CD4-positive, alpha-beta T cell treated with Interleukin-10 for 1 hour (primary cell): Measurements from ENCODE around the gene SLC52A3.
A peak's percentile ranks its signal among the peaks of the same experiment; 100 is the strongest.
"Not testable (repeated sequence)": the region's sequence is repeated elsewhere in the genome, so short reads cannot be mapped to it uniquely, and the experiment has no call there.

Experiments used
- DNase-seq: peaks from one replicate; pipeline ENCODE4 v3.0.0-alpha.2; 2020

SLC52A3 gene

DNA sequence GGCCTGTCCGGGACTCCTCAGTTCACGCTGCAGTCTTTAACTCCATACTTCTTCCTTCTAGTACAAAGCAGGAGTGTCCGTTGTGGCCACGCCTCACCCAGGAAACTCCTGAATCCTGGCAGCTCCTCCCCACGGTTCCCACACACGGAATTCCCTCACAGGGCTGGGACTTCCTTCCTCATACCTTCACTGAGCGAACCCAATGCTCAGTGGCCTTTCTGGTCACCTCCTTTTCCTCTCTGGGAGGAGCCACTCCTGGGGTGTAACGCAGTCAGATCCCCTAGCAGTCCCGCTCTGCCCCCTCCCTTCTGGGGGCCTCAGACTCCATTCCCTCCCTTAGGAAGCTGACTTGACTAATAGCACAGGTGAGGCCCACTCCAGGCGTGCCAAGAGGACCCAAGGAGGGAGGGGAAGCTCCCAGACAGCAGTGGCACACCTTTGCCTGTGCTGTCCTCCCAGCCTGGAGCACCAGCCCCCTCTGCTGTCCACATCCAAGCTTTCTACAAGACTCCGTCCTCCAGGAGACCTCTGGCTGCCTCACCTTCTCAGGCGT is at the start of gene SLC52A3:
TSS of gene SLC52A3 (minus strand) at position 75 of the 553 bp plus-strand sequence. CDS start 2,726 bp downstream, outside the sequence.
- DNase-seq: no peak

DNA sequence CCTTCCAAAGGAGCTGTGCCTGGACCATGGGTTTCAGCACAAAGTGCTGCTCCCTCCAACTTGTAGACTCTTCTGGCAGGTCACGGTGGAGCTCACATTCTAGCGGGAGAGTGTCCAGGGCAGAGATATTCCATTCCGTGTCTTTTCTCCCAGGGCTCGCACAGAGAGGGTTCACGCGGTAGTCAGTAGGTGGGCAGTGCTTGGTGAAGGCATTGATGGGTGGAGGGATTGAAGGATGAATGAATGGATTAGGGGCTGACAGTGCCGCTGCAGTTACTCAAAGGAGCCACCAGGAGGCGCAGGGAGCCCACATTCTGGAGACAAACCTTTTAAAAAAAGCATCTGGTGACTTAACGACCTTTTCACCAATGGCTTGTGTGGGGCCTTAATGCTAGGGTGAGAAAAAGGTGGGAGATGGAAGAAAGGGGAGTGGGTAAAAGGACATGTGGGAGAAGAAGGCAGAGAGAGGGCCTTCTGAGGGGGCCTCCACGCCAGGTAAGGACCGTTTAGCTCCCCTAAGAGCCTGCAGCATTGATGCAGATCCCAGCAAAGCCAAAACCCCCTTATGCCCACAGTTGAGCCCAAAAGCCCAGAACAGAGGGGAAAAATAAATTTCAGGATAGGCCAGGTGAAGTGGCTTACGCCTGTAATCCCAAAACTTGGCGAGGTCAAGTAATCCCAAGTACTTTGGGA is 47.8 kb upstream of the SLC52A3 start:
- peak; percentile 71 for DNase-seq

DNA sequence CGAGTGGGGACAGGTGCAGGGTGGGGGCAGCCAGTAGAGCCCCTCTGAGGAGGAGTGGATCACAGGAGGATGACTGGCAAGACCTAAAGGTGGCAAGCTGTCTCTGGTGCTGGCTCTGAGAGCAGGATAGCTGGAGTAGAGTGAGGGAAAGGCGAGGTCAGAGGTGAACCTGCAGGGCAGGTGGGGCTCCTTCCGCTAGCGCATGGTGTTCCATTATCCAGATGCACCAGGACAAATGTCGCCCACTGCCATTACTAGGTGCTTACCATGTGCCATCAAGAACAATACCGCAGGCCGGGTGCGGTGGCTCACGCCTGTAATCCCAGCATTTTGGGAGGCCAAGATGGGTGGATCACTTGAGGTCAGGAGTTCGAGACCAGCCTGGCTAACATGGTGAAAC is 46.9 kb upstream of the SLC52A3 start:
- no peak for DNase-seq

DNA sequence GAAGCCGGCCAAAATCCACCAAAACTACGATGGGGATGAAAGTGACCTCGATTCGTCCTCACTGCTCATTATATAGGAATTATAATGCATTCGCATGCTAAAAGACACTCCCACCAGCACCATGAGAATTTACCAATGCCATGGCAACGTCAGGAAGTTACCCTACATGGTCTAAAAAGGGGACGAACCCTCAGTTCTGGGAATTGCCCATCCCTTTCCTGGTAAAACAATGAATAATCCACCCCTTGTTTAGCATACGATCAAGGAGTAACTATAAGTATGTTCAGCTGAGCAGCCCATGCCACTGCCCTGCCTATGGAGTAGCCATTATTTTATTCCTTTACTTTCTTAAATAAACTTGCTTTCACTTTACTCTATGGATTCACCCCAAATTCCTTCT is 45.1 kb upstream of the SLC52A3 start:
- DNase-seq: no peak

DNA sequence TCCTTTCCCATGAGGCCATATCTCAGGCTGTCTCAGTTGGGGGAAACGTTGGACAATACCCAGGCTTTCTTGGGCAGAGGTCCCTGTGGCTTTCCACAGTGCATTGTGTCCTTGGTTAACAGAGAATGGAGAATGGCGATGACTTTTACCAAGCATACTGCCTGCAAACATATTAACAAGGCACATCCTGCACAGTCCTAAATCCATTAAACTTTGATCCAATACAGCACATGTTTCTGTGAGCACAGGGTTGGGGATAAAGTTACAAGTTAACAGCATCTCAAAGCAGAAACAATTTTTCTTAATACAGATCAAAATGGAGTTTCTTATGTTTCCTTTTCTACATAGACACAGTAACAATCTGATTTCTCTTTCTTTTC is 44.1 kb upstream of the SLC52A3 start:
- DNase-seq: not testable (repeated sequence)

DNA sequence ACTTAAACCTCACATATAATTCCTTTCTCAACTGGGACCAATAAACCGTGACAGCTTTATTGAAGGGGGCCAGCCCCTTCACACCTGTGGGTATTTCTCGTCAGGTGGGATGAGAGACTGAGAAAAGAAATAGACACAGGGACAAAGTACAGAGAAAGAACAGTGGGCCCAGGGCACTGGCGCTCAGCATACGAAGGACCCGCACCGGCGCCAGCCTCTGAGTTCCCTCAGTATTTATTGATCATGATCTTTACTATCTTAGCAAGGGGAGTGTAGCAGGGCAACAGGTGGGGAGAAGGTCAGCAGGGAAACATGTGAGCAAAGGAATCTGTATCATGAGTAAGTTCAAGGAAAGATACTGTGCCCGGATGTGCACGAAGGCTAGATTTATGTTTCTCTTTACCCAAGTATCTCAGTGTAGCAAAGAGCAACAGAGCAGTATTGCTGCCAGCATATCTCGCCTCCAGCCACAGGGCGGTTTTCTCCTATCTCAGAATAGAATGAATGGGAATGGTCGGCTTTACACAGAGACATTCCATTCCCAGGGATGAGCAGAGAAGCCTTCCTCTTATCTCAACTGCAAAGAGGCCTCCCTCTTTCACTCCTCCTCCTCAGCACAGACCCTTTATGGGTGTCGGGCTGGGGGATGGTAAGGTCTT is 43.6 kb upstream of the SLC52A3 start:
- not testable (repeated sequence) for DNase-seq

DNA sequence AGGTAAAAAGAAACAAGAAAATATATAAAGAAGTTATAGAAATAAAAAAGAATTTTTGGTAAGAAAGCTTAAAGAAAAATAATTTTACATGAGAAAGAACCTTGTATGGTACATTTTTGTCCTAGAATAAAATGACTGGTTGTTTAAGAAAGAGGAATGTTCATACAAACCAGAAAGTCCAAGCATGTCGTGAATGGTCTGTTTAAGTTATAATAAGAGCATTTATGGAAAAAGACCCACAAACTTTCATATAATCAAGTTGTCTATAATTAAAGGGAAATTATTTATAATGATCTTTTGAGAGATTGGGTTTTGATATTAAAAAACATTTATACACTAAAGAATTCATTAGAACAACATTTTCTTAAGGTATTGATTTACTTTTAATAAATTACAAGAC is 37.4 kb upstream of the SLC52A3 start:
- DNase-seq: no peak

DNA sequence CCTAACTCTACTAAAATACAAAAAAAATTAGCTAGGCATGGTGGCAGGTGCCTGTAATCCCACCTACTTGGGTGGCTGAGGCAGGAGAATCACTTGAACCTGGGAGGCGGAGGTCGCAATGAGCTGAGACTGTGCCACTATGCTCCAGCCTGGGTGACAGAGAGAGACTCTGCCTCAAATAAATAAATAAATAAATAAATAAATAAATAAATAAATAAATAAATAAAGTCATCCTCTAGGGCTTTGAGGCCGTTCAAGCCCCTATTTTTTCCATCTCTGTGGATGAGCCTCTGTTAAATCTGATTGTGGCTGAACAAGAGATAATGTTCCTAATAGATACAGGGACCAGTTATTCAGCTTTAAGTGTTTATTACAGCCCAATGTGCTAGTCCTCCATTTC is 33.4 kb upstream of the SLC52A3 start:
- no peak for DNase-seq

DNA sequence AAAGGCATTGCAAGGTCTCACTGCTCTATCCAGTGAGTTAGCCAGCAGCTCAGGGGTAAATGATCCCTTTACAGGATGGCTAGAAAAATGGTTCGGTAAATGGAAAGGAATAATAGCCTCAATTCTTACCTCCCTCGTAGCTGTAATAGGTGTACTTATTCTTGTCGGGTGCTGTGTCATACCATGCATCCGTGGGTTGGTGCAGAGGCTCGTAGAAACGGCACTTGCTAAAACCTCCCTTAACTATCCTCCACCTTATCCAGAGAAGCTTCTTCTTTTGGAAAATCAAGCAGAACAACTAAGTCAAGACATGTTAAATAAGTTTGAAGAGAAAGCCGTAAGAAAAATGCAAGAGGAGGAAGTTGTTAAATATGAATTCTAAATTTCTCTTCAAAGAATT is 31.7 kb upstream of the SLC52A3 start:
- DNase-seq: not testable (repeated sequence)

DNA sequence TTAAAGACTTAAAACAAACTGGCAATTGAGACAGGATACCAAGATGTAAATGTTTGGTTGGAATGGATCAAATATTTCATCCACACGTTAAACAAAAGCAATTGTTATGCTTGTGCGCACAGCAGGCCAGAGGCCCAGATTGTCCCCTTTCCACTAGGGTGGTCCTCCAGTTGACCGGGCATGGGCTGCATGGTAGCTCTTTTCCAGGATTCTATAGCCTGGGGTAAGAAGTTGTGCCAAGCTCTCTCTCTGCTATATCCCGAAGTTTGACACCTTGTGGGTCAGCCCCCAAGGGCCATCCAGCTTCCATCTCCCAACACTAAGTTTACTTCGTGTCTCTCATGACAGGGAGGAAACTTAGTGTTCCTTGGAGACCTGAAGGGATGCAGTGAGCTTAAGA is 30.4 kb upstream of the SLC52A3 start:
- DNase-seq: not testable (repeated sequence)

DNA sequence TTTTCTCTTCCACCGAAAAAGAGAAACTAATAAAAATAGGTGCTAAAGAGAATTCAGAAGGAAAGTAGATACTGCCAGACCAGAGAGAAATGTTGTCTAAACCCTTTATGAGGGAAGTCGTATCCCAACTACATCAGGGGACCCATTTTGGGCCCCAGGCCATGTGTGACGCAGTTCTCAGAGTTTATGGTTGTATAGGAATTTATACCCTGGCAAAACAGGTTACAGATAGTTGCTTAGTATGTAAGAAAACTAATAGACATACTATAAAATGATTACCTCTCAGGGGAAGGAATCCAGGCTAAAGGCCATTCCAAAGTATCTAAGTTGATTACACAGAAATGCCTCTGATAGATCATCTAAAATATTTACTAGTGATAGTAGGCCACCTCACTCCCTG is 28.6 kb upstream of the SLC52A3 start:
- DNase-seq: no peak

DNA sequence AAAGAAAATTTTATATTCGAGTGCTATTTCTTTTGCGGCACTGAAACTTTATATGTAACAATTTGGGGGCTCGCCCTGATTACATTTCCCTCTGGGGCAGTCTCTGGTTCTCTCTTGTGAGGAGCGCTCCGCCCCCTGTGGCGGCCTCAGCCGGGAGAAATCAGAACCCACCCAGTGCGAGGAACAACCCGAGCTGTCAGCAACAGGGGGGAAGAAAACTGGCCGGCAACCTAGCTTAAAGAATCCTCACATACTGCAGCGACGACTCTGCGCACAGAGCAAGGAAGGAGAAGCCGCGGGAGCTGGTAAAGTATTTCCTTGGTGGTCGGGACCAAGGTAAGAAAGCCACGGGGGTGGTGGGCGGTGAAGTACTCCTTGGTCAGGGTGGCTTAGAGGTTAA is 23.9 kb upstream of the SLC52A3 start:
- DNase-seq: no peak

DNA sequence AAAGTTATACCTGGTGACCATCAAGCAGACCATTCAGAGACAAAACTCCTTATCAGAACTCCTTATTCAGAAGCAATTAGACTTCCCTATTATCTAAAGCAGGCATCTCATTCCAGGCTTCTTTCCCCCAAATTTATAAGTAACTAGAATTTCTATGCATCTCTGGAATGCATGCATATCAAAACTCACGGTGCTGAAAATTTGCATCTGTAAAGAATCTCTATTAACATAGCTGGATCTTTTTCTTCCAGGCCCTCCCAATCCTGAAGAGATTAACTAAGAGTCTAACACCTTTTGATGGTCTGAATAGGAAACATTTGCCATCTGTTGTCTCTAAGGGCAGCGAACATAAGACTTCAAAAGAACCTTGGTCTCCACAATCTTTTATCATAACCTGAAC is 22.8 kb upstream of the SLC52A3 start:
- no peak for DNase-seq

DNA sequence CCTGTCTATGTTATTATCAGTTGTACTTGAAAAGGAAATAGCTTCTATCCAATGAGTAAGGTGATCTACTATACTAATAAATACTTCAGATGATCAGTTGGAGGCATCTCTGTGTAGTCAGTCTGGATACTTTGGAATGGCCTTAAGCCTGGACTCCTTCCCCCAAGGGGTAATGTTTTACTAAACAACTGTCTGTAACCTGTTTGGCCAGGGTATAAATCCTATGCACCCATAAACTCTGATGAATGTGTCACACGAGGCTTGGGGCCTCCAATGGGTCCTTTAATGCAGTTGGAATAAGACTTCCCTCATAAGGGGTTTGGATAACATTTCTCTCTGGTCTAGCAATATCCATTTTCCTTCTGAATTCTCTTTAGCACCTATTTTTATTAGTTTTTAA is 19.5 kb upstream of the SLC52A3 start:
- DNase-seq: no peak

DNA sequence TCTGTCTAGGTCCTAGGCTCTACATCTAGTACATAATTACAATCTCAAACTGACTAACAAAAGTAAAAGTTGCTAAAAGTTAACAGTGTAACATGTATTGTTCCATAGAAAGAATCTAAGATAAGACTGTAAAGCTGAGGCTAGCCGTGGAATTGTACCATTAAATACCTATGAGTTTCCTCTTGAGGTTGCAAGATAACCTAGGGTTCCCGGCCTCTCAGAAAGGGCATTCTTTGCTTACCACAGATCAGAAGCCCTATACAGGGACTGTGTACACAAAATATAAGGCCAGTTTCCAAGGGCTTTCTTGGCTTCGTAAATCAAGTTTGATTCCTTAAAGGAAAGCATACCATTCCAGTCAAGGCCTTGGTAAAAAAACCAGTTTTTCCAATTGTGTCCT is 11.5 kb upstream of the SLC52A3 start:
- no peak for DNase-seq

DNA sequence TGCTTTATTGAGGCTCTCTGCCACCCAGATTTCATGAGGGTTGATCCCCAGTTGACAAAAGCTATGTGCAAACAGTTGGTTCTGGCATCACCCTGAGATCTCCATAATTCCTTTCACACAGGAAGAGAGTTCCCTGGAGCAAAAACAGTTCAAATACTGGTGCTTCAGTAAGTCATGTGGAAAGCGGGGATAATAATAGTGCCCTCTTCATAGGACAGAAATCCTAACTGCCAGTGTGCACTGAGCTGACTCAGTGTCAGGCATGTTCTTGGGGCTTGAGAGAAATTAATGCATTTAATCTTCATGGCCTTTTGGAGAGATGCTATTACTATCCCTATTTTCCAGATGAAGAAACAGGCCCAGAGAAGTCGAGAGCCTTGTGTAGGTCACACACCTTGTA is 7.9 kb upstream of the SLC52A3 start:
- no peak for DNase-seq

DNA sequence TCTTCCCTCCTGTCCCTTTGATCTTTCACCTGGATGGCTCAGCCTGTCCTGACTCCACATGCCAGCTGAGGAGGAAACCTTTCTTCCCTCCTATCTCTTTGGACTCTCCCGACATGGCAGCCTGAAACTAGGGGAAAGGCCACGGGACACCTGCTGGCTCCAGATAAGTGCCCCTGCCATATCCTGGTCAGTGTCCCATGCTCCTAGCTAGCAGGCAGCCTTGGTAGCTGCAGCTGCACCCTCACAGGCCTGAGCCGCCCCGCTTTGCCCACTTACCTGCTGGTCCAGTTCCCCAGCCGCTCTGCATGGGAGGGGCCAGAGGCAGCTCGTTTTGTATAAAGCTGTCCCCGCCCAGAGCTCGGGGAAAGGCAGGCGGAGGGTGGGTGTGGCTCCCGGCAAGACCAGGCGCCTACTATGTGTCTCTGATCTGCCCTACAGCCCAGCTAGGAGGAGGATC is 7.4 kb upstream of the SLC52A3 start:
- no peak for DNase-seq

DNA sequence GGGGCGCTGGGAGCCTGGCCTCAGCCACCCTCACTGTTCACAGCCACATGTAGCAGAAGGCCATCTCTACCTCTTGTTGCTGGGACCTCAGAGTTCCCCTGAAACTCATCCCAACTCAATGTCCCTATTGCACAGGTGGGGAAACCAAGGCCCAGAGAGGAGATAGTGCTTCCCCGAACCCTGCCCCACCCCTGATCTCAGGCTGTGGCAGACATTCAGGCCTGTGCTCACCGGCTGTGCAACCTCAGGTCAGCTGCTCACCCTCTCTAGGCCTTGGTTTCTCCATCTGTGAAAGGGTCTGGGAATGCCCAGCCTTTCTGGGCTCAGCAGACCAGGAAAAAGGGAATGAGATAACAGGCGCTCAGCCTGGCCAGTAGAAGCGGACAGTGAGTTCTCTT is 6.4 kb upstream of the SLC52A3 start:
- no peak for DNase-seq

DNA sequence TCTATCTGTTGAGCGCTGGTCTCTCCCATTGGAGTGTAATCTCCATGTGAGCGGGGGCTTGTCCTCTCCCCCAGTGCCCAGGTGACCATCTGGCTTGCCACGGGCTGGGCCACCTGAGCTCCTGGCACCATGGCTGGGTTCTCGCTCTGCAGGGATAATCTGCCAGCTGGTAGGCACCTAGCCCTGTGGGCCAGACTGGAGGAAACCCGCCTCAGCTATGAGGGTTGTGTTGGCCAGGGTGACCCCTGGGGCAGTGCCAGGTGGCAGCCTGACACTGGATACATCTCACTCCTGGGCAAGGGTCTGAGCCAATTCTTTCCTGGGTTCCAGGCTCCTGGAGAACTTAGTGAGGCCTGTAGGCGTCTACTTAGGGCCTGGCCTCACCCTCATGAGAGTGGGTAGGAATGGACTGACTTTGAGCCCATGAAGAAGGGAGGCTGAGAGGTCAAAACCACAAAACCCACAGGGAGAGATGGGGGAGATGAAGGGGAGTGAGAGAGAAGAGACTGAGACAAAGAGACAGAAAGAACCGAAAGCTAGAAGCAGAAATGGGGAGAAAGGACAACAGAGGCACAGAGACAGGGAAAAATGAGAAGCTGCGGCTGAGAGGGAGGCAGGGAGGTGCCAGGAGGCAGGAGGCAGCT is 5.8 kb upstream of the SLC52A3 start:
- no peak for DNase-seq

DNA sequence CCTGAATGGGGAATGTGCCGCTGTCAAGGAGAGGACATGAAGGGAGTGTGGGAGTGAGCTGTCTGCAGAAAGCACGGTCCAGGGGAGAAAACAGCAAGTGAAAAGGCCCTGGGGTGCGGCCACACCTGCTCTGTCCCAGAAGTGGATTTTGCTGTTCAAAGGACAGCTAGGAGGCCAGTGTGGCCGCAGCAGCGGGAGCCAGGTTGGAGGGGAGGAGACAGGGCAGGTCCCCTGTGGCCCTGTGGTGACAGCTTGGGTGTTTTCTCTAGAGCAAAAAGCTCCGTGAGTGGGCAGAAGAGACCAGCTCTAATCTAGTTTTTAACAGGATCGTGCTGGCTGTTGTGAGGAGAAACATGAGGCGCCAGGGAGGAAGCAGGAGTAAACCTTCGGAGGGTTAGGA is 4.5 kb upstream of the SLC52A3 start:
- no peak for DNase-seq

DNA sequence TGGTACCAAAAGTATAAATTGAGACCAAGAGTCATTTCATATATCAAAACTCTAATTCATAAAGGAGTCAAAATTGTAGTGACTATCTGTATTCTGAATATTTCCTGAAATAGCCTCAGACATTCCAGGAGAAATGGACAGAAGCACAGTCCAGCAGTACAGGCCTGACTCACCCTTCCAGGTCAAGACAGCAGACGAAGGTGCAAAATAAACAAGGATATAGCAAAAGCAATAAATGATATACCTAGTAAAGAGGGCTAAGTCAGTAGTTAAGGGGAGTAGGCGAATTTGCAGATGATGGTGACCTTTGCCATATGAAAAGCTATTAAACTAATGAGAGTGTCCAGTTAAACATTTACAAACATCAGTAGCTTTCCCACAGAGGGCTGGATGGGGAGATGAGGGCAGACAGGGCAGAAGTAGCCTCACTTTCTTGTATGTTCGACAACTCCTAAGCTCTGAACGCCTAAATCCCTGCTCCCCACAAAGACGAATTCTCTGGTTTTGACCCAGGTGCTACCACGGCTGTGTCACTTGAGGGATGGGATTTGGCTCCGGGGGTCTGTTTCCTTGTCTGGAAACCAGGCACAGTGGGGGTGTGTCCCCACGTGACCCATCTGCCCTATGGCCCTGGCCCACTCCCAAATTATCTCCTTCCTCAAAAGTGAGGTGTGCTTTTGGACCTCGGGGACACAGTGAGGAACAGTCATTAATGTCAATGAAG is 3.6 kb upstream of the SLC52A3 start:
- DNase-seq: no peak

DNA sequence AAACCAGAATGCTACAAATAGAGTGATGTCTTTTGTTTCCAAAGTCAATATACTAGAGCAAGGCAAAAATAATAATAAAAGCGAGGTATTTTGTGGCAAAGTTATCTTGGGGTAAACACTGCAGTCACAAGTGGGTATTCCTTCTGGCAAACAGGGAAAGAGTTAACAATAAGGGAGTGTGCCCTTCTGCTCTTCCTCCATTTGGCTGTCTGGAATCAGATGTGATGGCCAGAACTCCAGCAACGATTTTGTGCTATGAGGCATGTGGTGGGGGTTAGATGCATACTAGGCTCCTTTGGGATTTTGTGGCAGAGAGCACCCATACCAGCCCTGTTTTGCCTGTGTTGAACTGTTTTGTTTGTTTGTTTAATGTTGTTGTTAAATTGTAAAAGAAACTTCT is 2.4 kb upstream of the SLC52A3 start:
- no peak for DNase-seq

DNA sequence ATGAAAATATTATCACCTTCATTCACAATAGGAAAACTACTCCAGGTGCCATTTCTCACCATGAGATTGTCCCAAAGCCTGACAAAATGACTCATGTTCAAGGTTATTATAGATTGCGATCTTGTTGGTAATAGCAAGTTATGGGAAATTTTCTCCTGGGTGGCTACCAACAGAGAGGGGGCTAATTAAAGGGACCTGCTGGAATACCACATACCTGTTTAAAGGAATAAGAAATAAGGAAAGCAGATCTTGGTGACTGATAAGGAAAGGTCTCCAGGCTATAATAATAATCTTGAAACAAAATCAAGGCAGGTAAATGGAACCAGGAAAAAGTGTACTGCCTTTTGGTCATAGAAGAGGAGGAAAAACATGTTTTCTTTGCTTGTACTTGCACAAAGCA is 1.4 kb downstream of the SLC52A3 start:
- DNase-seq: no peak
